NK-92 (cell line): ENCODE measurements around the gene ZNF662.

Source experiments
- DNase-seq: peaks from one replicate; lab custom pipeline; 2025; ENCODE audit not compliant: unreplicated experiment; lab: John Stamatoyannopoulos, UW

Gene ZNF662

DNA sequence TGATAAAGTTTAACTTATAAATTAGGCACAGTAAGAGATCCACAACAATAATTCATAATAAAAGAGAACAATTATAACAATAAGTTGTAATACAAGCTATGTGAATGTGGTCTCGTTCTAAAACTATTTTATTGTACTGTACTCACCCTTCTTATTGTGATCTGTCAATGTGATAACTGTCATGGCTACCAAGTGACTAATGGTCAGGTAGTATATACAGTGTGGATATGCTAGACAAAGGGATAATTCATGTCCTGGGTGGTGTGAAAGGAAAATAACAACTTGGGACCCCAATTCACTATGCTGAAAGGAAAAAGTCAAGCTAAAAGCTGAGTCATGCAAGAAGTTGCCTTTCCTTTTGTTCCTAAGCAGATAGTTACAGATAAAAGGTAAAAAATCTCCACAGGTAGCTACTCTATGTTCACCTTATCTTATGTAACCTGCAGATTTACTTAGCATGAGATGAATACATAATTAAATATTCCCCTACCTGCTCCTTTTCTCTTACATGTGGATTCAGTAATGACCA lies 19.6 kb upstream of the ZNF662 start:
- no peak for DNase-seq

GRCh38 chr3:42887084-42887483 lies 18.9 kb upstream of the ZNF662 start:
- DNase-seq, result no peak

GRCh38 chr3:42891042-42891441 lies 14.9 kb upstream of the ZNF662 start:
- no peak for DNase-seq

DNA sequence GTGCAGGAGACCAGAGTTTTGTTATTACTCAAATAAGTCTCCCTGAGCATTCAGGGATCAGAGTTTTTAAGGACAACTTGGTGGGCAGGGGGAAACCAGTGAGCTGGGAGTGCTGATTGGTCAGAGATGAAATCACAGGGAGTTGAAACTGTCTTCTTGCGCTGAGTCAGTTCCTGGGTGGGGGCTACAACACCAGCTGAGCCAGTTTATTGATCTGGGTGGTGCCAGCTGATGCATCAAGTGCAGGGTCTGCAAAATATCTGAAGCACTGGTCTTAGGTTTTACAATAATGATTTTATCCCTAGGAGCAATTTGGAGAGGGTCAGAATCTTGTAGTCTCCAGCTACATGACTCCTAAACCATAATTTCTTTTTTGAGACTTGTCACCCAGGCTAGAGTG lies 13.8 kb upstream of the ZNF662 start:
- no peak for DNase-seq

DNA sequence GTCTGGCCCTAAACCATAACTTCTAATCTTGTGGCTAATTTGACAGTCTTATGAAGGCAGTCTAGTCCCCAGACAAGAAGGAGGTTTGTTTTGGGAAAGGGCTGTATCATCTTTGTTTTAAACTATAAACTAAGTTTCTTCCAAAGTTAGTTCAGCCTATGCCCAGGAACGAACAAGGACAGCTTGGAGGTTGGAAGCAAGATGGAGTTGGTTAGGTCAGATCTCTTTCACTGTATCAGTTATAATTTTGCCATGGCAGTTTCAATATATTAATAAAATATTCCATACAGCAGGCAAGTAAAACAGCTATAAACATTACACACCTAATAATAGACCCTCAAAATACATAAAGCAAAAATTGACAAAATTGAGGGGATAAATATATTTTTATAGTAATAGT lies 13.1 kb upstream of the ZNF662 start:
- DNase-seq, result no peak

- no peak for DNase-seq
Observed at GRCh38 chr3:42894698-42895579, 11.0 kb upstream of the ZNF662 start.

DNA sequence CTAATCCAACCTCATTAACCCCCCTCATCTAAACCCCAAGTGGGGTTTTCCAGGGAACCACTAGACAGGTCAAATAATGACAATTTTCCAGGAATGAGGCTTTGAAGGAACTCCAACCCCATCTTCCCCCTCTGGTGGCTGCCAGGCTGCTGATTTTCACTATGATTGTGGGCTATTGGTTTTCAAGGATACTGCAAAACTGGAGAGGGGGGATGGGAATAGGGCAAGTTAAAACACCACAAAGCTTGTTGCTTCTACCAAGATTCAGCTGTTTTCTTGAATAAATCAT lies 10.4 kb upstream of the ZNF662 start:
- no peak for DNase-seq

GRCh38 chr3:42898896-42899675 lies 6.9 kb upstream of the ZNF662 start:
- no peak for DNase-seq

- no peak for DNase-seq
Observed at GRCh38 chr3:42900226-42901072, 5.5 kb upstream of the ZNF662 start.

DNA sequence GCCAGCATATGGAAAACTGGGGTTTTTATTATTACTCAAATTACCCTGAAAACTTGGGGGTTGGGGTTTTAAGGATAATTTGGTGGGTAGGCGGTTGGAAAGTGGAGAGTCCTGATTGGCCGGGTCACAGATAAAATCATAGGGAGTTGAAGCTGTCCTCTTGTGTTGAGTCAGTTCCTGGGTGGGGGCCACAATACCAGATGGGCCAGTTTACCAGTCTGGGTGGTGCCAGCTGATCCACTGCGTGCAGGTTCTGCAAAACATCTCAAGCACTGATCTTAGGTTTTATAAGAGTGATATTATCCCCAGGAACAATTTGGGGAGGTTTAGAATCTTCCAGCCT lies 4.9 kb upstream of the ZNF662 start:
- DNase-seq, result no peak

DNA sequence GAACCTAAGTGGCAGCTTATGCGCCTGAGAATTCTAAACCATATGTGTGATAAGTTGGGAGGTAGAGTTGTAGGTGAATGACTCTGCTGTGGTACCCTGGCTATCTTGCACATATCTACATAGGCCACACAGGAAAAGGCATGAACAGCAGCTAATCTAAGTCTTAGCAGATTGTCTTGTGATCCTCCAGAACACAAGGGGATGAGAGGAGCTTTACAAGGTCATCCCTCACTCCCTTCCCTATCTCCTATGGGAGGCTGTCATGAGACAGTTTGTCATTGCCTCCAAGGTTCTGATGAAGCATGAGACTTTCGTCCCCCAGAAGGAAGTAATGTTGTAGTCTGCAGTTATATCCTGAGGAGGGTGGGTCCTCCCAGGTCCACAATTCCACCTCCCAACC lies 3.7 kb upstream of the ZNF662 start:
- DNase-seq, result no peak

GRCh38 chr3:42904076-42904475 lies 1.9 kb upstream of the ZNF662 start:
- DNase-seq, result no peak

DNA sequence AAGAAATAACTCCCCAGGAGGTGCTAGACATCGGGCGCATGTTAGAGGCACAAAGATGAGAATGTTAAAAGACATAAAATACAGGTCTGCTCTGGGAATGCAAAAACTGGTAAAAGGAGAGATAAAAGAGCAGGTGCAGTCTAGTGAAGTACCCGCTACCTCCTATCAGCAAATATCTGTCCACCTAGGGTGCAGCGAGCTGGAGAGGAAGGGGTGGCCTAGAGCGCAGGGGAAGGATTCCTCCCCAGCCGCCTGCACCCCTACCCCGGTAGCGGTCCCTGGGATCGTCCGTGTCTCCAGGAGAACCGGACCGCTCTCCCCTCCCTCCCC lies 237 bp upstream of the ZNF662 start:
- no peak for DNase-seq

DNA sequence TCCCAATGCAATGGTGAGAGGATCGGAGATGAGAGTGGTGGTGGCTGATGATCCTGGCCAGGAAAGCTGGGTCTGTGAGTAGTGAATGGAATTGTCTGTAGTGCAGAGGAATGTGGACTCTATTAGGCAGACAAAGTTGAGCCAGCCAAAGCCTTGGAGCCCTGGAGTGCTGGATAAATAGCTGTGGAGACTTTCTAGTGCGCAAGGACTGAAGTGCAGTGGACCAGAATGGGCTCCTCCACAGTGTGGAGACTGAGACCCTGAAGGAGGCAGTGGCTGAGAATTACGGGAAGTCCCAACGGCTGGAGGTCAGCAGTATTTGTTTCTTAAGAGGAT lies 874 bp downstream of the ZNF662 start:
- DNase-seq, result no peak

DNA sequence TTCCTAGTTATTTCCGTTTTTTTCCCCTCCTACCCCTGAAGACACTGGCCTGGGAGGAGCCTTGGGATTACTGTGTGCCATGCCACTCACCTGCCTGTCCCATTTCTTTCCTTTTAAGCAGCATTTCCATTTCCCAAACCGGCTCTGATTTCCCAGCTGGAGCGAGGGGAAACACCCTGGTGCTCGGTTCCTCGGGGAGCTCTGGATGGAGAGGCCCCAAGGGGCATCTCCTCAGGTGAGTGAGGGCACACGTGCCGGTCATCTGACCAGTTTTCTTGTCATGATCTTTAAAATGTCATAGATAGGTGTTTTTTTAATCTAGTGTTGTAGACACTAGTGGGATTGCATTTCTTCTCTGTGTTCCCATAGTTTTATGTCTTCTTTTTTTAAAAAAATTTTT lies 2.7 kb downstream of the ZNF662 start:
- no peak for DNase-seq

GRCh38 chr3:42911551-42911950 lies 5.6 kb downstream of the ZNF662 start:
- DNase-seq, result no peak

DNA sequence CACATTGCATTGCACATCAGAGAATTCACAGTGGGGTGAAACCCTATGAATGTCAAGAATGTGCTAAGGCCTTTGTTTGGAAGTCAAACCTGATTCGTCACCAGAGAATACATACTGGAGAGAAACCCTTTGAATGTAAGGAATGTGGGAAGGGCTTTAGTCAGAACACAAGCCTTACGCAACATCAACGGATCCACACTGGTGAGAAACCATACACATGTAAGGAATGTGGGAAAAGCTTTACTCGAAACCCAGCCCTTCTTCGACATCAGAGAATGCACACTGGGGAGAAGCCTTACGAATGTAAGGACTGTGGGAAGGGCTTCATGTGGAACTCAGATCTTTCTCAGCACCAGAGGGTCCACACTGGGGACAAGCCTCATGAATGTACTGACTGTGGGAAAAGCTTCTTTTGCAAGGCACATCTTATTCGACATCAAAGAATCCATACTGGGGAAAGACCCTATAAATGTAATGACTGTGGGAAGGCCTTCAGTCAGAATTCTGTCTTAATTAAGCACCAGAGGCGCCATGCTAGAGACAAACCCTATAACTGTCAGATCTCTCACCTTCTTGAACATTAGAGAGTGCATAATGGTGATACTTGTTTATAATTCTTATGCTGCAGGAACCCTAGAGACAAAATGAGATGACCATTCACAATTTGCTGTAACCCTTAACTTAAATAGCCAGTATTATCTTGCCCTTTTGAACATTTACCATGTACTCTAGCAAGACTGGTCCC lies 9.0 kb downstream of the ZNF662 start:
- no peak for DNase-seq

- no peak for DNase-seq
Observed at GRCh38 chr3:42923606-42924005, 17.7 kb downstream of the ZNF662 start.

- DNase-seq, result no peak
Observed at GRCh38 chr3:42926310-42926709, 20.4 kb downstream of the ZNF662 start.

- no peak for DNase-seq
Observed at GRCh38 chr3:42934111-42934510, 28.2 kb downstream of the ZNF662 start.

DNA sequence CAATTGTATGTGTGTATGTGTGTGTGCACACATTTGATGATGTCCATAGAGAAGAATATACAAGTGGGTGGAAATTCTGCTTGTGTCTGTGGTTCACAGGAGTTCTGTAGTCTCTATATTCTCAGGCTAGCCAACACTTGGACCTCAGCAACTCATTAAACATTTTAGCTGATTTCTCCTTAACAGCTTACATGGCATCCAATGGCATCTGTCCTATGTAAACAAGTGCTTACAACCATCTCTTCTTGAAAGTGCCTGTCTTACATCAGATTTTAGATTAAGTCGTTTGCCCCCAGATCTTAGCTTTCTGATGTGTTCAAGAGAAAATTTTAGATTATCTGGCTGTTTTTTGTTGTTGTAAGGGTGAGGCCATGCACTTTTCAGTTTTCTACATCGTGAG lies 29.0 kb downstream of the ZNF662 start:
- no peak for DNase-seq
